HG02981 (cell line): Measurements from ENCODE around the gene LRCH1.

ENCODE experiments used
- ATAC-seq: cut with Tn5 transposase; IDR thresholded peaks from one replicate; pipeline ENCODE4 v1.9.1; 2021; ENCODE audit warnings: mild to moderate bottlenecking, moderate library complexity; ENCODE audit not compliant: unreplicated experiment

The LRCH1 gene

DNA sequence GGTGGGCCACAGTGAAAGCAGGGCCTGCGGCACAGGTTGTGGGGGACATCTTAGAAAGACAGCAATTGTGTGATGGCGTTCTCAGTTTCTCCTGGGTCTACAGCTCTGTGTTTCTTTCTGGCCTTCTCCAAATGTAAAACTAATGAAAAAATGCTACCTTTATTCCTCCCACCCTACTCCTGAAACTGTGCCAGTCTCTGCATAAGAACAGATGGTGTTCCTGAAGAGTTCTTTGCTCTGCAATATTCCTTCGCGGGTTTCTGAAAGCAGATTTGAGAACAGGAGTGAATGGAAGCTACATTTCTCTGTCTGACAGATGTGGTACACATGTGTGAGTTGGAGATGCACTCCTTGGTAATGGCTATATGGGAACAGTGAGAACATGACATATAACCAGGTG is 18.0 kb upstream of the LRCH1 start:
- no peak for ATAC-seq

DNA sequence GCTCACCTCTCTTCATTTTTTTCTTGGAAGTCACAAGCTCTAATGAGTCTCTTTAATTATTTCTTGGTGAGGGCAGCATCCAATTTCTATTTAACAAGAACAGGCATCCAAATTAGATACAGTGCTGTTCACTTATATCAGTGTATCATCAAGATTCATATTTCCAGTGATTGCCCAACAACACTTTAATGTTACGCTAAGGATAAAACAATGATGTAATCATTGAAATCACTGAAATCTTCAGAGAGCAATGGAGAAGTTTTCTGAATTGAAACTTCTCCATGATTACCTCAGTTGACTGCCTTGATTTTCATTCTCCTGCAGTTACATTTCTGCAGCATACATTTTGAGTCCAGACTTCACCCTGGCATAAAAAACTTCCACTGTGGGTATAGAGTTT is 17.1 kb upstream of the LRCH1 start:
- no peak for ATAC-seq

GRCh38 chr13:46536341-46536740 is 16.6 kb upstream of the LRCH1 start:
- no peak for ATAC-seq

DNA sequence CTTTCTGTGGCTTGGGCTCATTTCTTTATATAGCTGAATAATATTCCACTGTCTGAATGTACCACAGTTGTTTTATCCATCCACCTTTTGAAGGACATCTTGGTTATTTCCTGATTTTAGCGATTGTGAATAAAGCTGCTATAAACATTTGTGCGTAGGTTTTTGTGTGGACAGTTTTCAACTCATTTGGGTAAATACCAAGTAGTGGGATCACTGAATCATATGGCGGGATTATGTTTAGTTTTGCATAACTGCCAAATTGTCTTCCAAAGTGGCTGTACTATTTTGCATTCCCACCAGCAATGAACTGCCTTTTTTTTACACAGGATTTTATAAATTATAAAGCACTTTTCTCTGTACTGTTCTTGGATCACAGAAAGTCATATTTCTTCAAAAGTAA is 13.7 kb upstream of the LRCH1 start:
- ATAC-seq: no peak

- ATAC-seq: no peak
These were observed 11.8 kb upstream of the LRCH1 start for GRCh38 chr13:46541210-46541609.

DNA sequence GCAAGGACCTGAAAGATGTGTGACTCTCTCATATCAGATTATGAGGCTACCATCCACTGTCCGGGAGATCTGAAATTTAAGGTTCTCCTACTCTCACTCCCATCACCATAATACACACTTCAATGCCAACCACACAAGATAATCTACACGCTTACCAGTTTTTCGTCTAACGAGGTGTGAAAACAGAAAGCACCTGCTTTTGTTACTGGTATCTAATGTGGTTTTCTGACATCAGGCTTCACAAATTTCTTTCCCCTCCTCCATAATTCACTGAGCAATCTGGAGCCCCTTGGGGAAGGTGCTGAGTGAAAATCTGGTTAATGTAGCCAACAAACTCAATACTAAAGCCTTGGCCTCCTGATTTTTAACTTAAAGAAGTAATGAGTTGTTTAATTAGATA is 10.1 kb upstream of the LRCH1 start:
- peak; percentile 43 for ATAC-seq

DNA sequence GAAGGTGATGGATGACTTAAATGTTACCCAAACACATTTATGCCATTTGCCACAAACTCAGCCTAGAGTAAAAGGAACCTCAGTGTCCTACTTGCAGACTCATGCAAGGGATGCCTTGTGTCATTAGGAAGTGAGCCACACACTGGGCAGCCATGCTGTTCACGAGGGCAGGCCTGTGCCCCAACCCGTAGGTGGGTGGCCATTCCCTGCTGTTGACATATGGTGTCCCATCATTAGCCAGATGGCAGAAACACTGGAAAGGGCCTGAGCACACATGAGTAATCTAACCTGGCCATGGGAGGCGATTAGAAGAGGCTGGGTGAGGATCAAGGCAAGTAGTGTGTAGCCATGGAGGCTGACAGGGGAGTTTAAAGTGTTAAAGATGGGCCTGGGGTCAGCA is 9.7 kb upstream of the LRCH1 start:
- no peak for ATAC-seq

- ATAC-seq: peak; percentile 78
These were observed 8.8 kb upstream of the LRCH1 start for GRCh38 chr13:46544208-46544607.

GRCh38 chr13:46544811-46545210 is 8.2 kb upstream of the LRCH1 start:
- ATAC-seq: no peak

DNA sequence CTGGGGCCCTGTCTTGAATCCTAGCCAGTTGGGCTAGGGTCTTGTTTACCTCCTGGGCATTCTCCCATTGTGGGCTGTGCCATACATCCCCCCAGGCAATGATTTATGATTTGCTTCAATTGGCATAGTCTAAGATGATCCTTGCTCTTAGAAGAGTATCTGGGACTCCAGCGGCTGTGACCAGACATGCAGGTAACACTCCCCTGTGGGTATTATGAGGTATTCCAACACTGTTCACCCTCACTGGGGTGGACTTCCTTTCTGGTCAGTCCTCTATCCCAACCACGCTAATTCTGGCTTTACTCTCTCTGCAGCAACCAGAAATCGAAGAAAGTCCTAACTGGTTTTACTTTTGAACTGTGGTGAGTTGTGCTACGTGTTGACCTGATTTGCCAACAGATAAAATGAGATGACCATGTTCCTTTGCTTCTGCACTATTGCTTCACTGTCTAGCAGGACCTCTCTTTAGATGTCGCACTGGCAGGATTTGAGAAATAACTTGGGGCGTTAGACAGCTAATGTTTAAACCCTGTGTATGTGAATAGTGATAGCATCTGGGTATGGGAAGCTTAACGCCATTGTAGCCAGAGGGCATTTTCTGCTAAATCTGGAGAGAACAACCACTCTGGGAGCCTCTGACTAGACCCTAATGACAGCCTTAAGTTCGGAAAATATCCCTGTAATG is 6.7 kb upstream of the LRCH1 start:
- ATAC-seq: no peak

DNA sequence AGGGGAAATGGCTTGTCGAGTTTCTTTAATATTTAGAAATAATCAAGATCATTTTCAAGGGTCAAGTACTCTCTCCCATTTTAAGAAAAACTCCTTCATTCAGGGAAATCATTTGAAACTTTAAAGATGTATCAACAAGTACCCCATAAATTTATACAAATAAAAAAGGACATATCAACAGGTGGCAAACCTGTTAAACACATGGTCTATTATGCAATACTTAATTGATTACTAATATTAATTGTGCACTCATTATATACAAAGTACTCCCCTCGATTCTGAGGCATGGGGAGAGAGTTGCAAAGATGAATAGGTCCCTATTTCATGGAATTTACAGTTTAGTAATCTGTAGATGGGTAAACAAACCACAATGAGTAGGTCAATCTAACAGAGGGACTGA is 2.1 kb upstream of the LRCH1 start:
- ATAC-seq: no peak

DNA sequence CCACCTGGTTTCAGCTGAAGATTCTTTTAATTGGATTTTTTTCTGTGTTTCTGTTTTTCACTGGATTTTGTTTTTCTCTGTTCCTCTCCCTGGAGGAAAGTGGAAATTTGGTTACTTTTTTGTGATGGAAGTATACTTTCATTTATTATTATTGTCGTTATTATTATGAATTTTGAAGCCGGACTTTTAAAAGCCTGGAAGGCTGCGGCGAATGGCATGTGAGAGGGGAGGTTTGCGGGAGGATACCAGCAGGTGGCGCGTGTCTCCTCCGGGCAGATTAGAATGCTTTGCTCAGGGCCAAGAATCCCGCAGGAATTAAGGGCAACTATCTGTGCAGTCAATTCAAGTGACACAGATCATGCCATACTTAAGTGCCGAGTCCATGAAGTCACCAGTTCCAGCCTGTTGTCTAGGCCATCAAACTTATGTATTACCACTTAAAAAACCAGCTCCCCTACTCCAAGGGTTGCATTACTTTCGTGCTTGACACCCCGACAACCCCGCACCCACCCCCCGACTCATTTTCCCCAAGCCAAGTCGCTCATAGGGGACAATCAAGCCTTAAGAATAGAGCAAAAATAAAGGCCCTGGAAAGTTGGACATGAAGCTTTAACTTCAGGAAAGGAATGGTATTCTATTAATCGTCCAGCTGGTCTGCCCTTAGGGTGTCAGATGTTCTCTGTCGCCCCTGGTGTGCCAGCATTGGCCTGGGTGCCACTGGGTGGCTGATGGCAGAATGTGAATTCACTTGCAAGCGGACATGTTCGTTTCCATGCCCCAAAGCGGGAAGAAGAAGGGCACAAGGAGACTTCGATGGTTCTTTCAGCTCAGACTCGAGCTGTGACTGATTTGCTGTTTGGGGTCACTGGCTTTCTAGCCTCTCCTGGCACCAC is 1.3 kb upstream of the LRCH1 start:
- no peak for ATAC-seq

DNA sequence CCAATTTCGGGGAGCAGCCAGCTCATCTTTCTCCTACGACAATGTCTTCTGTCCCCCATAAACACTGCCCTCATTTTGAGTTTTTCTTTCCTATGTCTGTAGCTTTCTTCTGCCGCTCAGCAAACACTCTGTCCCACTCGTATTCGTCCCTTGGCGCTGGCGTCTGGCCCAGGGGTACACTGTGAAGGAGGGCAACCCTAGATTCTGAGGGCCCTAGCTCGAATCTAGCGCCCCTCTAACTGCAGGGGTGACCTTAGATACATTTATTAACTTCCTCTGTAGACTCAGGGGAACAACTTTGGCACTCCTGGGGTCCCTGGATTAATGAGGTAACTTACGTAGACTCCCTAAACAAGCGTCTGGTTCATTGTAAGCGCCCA is 677 bp upstream of the LRCH1 start:
- ATAC-seq: no peak

DNA sequence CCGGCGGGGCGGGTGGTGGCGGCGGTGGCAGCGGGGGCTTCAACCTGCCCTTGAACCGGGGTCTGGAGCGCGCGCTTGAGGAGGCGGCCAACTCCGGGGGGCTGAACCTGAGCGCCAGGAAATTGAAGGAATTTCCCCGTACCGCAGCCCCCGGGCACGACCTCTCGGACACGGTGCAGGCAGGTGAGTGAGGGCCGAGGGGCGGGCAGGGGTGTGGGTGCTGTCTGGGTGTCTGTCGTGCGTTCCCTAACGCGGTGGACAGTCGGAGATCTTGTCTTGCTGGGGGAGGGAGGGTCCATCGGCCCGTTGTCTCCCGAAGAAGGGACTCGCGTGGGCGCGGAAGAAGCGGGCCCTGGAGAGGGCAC is 533 bp downstream of the LRCH1 start:
- ATAC-seq: peak; percentile 5

- ATAC-seq: peak; percentile 42
These were observed 1.2 kb downstream of the LRCH1 start for GRCh38 chr13:46553886-46554858.

GRCh38 chr13:46554951-46555350 is 2.0 kb downstream of the LRCH1 start:
- ATAC-seq: no peak

- no peak for ATAC-seq
These were observed 2.9 kb downstream of the LRCH1 start for GRCh38 chr13:46555722-46556417.

DNA sequence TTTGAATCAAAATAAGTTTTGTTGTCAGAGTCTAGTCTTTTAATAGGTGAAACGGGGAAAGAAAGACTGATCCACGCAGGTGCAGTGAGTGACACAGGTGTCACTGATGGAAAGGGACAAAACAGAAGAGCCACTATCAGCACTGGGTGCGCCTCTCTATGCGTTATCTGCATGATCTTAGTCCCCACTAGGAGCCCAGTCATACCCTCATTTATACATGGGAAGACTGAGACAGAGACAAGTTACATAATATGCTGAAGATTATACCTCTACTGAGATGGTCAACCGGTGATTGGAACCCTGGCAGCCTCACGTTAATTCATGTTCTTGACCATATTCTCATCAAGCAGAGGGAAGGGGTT is 3.4 kb downstream of the LRCH1 start:
- ATAC-seq: no peak

DNA sequence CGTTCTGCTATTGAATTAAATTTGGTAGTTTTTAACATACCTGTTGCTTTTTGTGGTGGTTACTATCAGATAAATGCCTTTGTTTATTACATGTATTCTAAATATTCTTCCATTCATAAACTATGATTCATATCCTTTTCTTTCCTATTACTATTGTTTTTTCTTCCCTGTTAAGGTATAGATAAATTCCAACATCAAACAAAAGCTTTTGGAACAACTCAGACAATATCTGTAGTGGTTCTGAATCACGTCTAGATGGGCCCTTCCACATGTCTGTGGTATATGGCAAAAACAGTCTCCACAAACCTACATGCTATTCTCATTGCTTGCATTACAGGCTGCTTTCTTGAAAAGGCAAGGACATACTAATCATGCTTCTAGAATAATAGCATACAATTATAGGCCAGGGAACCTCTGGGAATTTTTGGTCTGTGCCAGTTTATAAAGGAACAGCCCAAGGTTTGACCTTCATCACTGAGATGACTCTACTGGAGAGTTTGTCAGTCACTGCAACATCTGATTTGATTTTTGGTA is 6.4 kb downstream of the LRCH1 start:
- ATAC-seq: no peak

DNA sequence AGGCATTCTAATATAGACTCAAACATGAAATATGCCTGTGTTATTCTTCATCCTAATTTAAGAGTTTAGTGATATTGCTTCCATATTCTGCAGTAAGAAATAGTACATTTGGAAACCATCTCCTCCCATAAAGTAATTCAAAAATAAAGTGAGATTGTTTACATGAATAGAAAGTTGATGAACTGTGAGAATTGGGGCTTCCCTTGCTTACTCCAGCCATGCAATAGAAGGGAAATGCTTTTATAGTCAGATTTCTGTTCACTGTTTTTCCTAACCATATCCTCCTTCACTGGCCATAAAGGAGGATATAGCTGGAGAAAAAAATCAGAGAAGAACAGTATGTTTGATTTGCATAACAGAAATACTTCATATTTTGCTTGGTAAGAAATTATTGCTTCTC is 7.8 kb downstream of the LRCH1 start:
- no peak for ATAC-seq

DNA sequence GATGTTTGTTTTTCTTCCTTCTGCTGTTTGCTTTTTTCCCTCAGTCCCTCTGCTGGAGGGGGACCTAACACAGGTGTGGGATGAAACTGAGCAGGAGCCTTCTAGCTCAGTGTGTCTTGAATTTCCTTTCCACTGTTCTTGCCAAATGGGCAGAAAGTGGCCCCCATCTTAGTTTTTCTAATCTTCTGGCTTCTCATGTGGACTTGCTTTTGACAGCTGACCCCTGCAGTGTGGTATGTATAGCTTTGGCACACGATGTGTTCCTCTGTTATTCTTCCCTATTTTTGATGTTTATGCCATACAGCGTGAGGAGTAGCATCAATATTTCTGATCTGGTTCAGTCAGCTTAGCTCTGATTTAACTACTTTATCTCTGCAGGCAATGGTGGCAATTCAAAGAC is 8.3 kb downstream of the LRCH1 start:
- ATAC-seq: no peak
